Hepatocyte (in vitro differentiated cells): ENCODE measurements around the gene PDZD4. TPM values are rescaled to one million over a fixed set of nuclear protein-coding genes. Genes with fewer than 3 reads are reported as not detected.

Experiments
- DNase-seq: peaks from one replicate; pipeline ENCODE4 v3.0.0-alpha.2; 2016; ENCODE audit warnings: low spot score
- H2AFZ ChIP-seq: fragments of 200-600 bp; sonication (generic); 2 replicates; pipeline ENCODE4 v1.6.0; 2016; ENCODE audit warnings: antibody characterized with exemption, mild to moderate bottlenecking
- H3K27ac ChIP-seq: fragments of 200-600 bp; sonication (generic); 2 replicates; pipeline ENCODE4 v1.5.1; 2016; ENCODE audit warnings: mild to moderate bottlenecking
- H3K27me3 ChIP-seq: fragments of 200-600 bp; sonication (generic); 2 replicates; pipeline ENCODE4 v1.6.1; 2016
- H3K36me3 ChIP-seq: fragments of 200-600 bp; sonication (generic); replicated peaks from 2 replicates; pipeline ENCODE4 v1.5.1; 2016; ENCODE audit warnings: low read depth; ENCODE audit not compliant: insufficient read depth
- H3K4me1 ChIP-seq: fragments of 200-600 bp; sonication (generic); 2 replicates; pipeline ENCODE4 v1.5.1; 2016; ENCODE audit warnings: mild to moderate bottlenecking, moderate library complexity; ENCODE audit not compliant: insufficient read depth
- H3K4me2 ChIP-seq: fragments of 200-600 bp; sonication (generic); 2 replicates; pipeline ENCODE4 v1.6.0; 2016
- H3K4me3 ChIP-seq: fragments of 200-600 bp; sonication (generic); 2 replicates; pipeline ENCODE4 v1.5.1; 2016; ENCODE audit warnings: mild to moderate bottlenecking
- H3K79me2 ChIP-seq: fragments of 200-600 bp; sonication (generic); 2 replicates; pipeline ENCODE4 v1.6.0; 2017; ENCODE audit warnings: mild to moderate bottlenecking
- H3K9me2 ChIP-seq: fragments of 200-600 bp; sonication (generic); replicated peaks from 2 replicates; pipeline ENCODE4 v1.6.0; 2017; ENCODE audit warnings: mild to moderate bottlenecking; ENCODE audit not compliant: insufficient read depth
- H3K9me3 ChIP-seq: fragments of 200-600 bp; sonication (generic); 2 replicates; pipeline ENCODE4 v1.5.1; 2016; ENCODE audit warnings: low read depth, mild to moderate bottlenecking
- H4K20me1 ChIP-seq: fragments of 200-600 bp; sonication (generic); 2 replicates; pipeline ENCODE4 v1.6.0; 2016; ENCODE audit warnings: mild to moderate bottlenecking; ENCODE audit not compliant: insufficient read depth, poor library complexity, severe bottlenecking
- EZH2 ChIP-seq: fragments of 200-600 bp; sonication (generic); IDR thresholded peaks from 2 replicates; pipeline ENCODE4 v1.6.1; 2016; ENCODE audit warnings: antibody characterized with exemption, mild to moderate bottlenecking, borderline replicate concordance
- EZH2phosphoT487 ChIP-seq: fragments of 200-600 bp; sonication (generic); IDR thresholded peaks from one replicate; pipeline ENCODE4 v1.6.1; 2018; ENCODE audit warnings: antibody characterized with exemption, mild to moderate bottlenecking, low read depth, moderate library complexity; ENCODE audit not compliant: unreplicated experiment, severe bottlenecking
- WGBS: methylation state at CpG from one replicate; pipeline ENCODE4 v1.1.6; 2016; ENCODE audit warnings: low lambda C conversion rate; ENCODE audit errors: missing lambda C conversion rate; 5-methylcytosine and 5-hydroxymethylcytosine counted together
- polyA plus RNA-seq: library from polyadenylated mRNA; unstranded; fragments of >200 nt; fragmentation: Nextera tagmentation; extraction: Ambion mirVana; gene quantifications from 2 replicates; pipeline ENCODE4 v1.2.1, GENCODE V29; 2016
- total RNA-seq: library from RNA; depleted of rRNA; stranded (reverse); fragments of >200 nt; gene quantifications from 2 replicates; pipeline ENCODE4 v1.2.3, GENCODE V29; 2014
- TF ChIP-seq, protein P1 (sequence below): fragments of 200-600 bp; sonication (generic); IDR thresholded peaks from 2 replicates; pipeline ENCODE4 v1.5.1; 2016; ENCODE audit warnings: antibody characterized with exemption, mild to moderate bottlenecking; ENCODE audit not compliant: poor library complexity

Gene PDZD4
- total and polyA plus RNA-seq, 2 experiments from 2014 or later, result 0.59 to 2.8 TPM

DNA sequence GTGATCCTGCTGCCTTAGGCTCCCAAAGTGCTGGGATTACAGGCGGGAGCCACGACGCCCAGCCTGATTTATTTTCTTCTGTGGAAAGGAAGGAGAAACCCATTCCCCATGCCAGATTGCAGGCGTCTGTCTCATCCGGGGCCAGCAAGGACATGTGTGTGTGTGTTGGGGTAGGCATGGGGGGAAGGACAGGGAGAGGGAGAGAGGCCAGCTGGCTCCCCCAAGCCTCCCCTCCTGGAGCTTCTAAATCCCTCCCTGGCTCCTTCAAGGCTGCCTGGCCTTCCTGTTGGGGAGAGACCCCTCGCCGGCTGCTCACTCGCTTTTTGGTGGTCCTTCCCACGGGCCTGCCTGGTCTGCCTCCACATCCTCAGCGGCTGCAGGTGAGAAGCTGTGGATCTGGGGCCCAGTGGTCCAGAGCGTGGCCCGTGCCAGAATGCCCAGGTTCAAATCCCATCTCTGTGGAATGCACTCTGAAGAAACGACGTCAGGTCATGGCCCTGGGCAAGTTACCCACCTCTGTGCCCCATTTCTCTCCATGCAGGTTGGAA is 67.6 kb downstream of the PDZD4 start:
- Histone ChIP-seq H3K79me2 (no peaks in the 10 kb centered on the region), H3K4me1 (peaks cover 5% of the 10 kb centered on the region), H4K20me1 (no peaks in the 10 kb centered on the region), H3K27me3 (no peaks in the 10 kb centered on the region), H3K9me2 (no peaks in the 10 kb centered on the region), H3K4me2 (no peak overlapping the region), H3K27ac (no peak overlapping the region), H3K36me3 (no peaks in the 10 kb centered on the region), H3K9me3 (no peaks in the 10 kb centered on the region), H2AFZ (no peak overlapping the region), H3K4me3 (no peak overlapping the region)
- no peak for DNase-seq
- TF ChIP-seq, protein P1, sequence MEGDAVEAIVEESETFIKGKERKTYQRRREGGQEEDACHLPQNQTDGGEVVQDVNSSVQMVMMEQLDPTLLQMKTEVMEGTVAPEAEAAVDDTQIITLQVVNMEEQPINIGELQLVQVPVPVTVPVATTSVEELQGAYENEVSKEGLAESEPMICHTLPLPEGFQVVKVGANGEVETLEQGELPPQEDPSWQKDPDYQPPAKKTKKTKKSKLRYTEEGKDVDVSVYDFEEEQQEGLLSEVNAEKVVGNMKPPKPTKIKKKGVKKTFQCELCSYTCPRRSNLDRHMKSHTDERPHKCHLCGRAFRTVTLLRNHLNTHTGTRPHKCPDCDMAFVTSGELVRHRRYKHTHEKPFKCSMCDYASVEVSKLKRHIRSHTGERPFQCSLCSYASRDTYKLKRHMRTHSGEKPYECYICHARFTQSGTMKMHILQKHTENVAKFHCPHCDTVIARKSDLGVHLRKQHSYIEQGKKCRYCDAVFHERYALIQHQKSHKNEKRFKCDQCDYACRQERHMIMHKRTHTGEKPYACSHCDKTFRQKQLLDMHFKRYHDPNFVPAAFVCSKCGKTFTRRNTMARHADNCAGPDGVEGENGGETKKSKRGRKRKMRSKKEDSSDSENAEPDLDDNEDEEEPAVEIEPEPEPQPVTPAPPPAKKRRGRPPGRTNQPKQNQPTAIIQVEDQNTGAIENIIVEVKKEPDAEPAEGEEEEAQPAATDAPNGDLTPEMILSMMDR, result no peak
- TF ChIP-seq EZH2 (no peak), EZH2phosphoT487 (no peak)
- WGBS, result 84% methylated on average over 12 of the region's 14 CpGs

DNA sequence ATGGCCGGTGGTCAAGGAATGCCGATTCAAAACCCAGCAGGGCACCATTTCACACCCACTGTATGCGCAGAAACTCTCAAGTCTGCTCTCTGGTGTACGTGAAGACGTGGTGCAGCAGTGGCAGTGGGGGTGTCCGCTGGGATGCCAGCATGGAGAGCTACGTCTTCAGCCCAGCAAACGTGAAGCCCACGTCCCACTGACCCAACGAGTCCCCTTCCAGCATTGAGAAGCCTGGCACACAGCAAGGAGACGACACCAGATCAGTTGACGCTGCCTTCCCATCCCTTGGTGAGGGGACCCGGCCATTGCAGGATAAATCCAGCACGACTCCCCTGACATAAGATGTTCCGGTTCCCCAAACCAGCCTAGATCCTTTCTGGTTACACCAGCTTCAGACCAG is 68.5 kb downstream of the PDZD4 start:
- Histone ChIP-seq H3K4me3 (no peak overlapping the region), H4K20me1 (no peaks in the 10 kb centered on the region), H3K9me2 (no peaks in the 10 kb centered on the region), H3K4me1 (peaks cover 5% of the 10 kb centered on the region), H3K27me3 (no peaks in the 10 kb centered on the region), H3K27ac (no peak overlapping the region), H3K79me2 (no peaks in the 10 kb centered on the region), H3K4me2 (no peak overlapping the region), H3K9me3 (no peaks in the 10 kb centered on the region), H2AFZ (no peak overlapping the region), H3K36me3 (no peaks in the 10 kb centered on the region)
- 74% methylated on average over 15 of the region's 15 CpGs for WGBS
- no peak for TF ChIP-seq EZH2phosphoT487
- no peak for TF ChIP-seq EZH2
- TF ChIP-seq, protein P1, result no peak
- DNase-seq, result no peak

DNA sequence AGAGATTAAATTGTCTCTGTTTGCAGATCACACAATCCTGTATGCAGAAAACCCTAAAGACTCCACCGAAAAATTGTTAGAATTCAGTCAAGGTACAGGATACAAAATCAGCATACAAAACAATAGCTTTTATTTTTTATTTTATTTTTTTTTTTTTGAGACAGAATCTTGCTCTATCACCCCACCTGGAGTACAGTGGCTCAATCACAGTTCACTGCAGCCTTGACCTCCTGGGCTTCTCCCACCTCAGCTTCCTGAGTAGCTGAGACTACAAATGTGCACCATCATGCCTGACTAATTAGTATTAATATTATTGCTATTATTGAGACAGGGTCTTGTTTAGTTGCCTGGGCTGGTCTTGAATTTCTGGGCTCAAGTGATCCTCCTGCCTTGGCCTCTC is 75.2 kb downstream of the PDZD4 start:
- no peaks in the 10 kb centered on the region for H3K9me2 ChIP-seq
- 86% methylated on average over 1 of the region's 1 CpG for WGBS
- no peaks in the 10 kb centered on the region for H4K20me1 ChIP-seq
- H3K27me3 ChIP-seq, result no peaks in the 10 kb centered on the region
- no peaks in the 10 kb centered on the region for H3K36me3 ChIP-seq
- TF ChIP-seq EZH2, result no peak
- TF ChIP-seq, protein P1, result no peak
- no peak for TF ChIP-seq EZH2phosphoT487
- no peak overlapping the region for H2AFZ ChIP-seq
- no peaks in the 10 kb centered on the region for H3K79me2 ChIP-seq
- no peak for DNase-seq
- no peak overlapping the region for H3K4me2 ChIP-seq
- H3K27ac ChIP-seq, result no peak overlapping the region
- no peak overlapping the region for H3K4me3 ChIP-seq
- peaks cover 4% of the 10 kb centered on the region for H3K9me3 ChIP-seq
- H3K4me1 ChIP-seq, result no peaks in the 10 kb centered on the region

Other genes starting within 250 kb of the PDZD4 start
- 21.6 and 28.3 TPM in 2 replicates for gene CCNQ, start 231.4 kb downstream of the PDZD4 start, total RNA-seq
- gene CCNQ, start 231.4 kb downstream of the PDZD4 start, polyA plus RNA-seq, result 26.7 and 31.3 TPM in 2 replicates
- 86.2 and 87.3 TPM in 2 replicates for gene DUSP9, start 183.3 kb downstream of the PDZD4 start, total RNA-seq
- 48.2 and 75.5 TPM in 2 replicates for gene DUSP9, start 183.3 kb downstream of the PDZD4 start, polyA plus RNA-seq
- gene PNCK, start 156.7 kb downstream of the PDZD4 start, total RNA-seq, result 2.2 and 2.8 TPM in 2 replicates
- 0.28 and 1.9 TPM in 2 replicates for gene PNCK, start 156.7 kb downstream of the PDZD4 start, polyA plus RNA-seq
- gene SLC6A8, start 142.6 kb downstream of the PDZD4 start, total RNA-seq, result 19.5 and 28.4 TPM in 2 replicates
- gene SLC6A8, start 142.6 kb downstream of the PDZD4 start, polyA plus RNA-seq, result 32.5 and 36.7 TPM in 2 replicates
- gene BCAP31, start 106.2 kb downstream of the PDZD4 start, total RNA-seq, result 146 and 227 TPM in 2 replicates
- gene BCAP31, start 106.2 kb downstream of the PDZD4 start, polyA plus RNA-seq, result 343 and 351 TPM in 2 replicates
- 8.3 and 10.5 TPM in 2 replicates for gene ABCD1, start 105.7 kb downstream of the PDZD4 start, total RNA-seq
- gene ABCD1, start 105.7 kb downstream of the PDZD4 start, polyA plus RNA-seq, result 14.2 and 14.8 TPM in 2 replicates
- gene PLXNB3, start 66.3 kb downstream of the PDZD4 start, total RNA-seq, result 0.27 and 1.4 TPM in 2 replicates
- 0.87 and 5.7 TPM in 2 replicates for gene PLXNB3, start 66.3 kb downstream of the PDZD4 start, polyA plus RNA-seq
- 0.08 and 0.20 TPM in 2 replicates for gene SRPK3, start 49.5 kb downstream of the PDZD4 start, total RNA-seq
- gene SRPK3, start 49.5 kb downstream of the PDZD4 start, polyA plus RNA-seq, result 0.32 and 0.89 TPM in 2 replicates
- gene IDH3G, start 36.2 kb downstream of the PDZD4 start, total RNA-seq, result 35.4 and 35.8 TPM in 2 replicates
- 60.0 and 74.3 TPM in 2 replicates for gene IDH3G, start 36.2 kb downstream of the PDZD4 start, polyA plus RNA-seq
- gene SSR4, start 35.9 kb downstream of the PDZD4 start, total RNA-seq, result 316 and 385 TPM in 2 replicates
- 665 and 693 TPM in 2 replicates for gene SSR4, start 35.9 kb downstream of the PDZD4 start, polyA plus RNA-seq
- gene L1CAM, start 55.6 kb upstream of the PDZD4 start, total RNA-seq, result 0.12 and 0.33 TPM in 2 replicates
- 0.40 and 0.69 TPM in 2 replicates for gene L1CAM, start 55.6 kb upstream of the PDZD4 start, polyA plus RNA-seq
- gene AVPR2, start 74.1 kb upstream of the PDZD4 start, total RNA-seq, result 1.2 TPM in 1 of 2 replicates, not detected in the other
- gene AVPR2, start 74.1 kb upstream of the PDZD4 start, polyA plus RNA-seq, result not detected in 2 replicates
- 3.3 and 6.4 TPM in 2 replicates for gene ARHGAP4, start 95.7 kb upstream of the PDZD4 start, total RNA-seq
- 6.2 and 10.3 TPM in 2 replicates for gene ARHGAP4, start 95.7 kb upstream of the PDZD4 start, polyA plus RNA-seq
- gene NAA10, start 104.5 kb upstream of the PDZD4 start, total RNA-seq, result 74.0 and 83.5 TPM in 2 replicates
- 118 and 134 TPM in 2 replicates for gene NAA10, start 104.5 kb upstream of the PDZD4 start, polyA plus RNA-seq
- gene RENBP, start 114.1 kb upstream of the PDZD4 start, total RNA-seq, result 22.2 and 22.8 TPM in 2 replicates
- 5.8 and 13.2 TPM in 2 replicates for gene RENBP, start 114.1 kb upstream of the PDZD4 start, polyA plus RNA-seq
- gene HCFC1, start 141.3 kb upstream of the PDZD4 start, total RNA-seq, result 11.6 and 25.0 TPM in 2 replicates
- 16.7 and 18.9 TPM in 2 replicates for gene HCFC1, start 141.3 kb upstream of the PDZD4 start, polyA plus RNA-seq
- gene TMEM187, start 142.2 kb upstream of the PDZD4 start, total RNA-seq, result 7.4 and 8.7 TPM in 2 replicates
- gene TMEM187, start 142.2 kb upstream of the PDZD4 start, polyA plus RNA-seq, result 8.0 and 12.1 TPM in 2 replicates
- gene IRAK1, start 189.4 kb upstream of the PDZD4 start, total RNA-seq, result 44.1 TPM in 2 replicates
- gene IRAK1, start 189.4 kb upstream of the PDZD4 start, polyA plus RNA-seq, result 99.4 and 112 TPM in 2 replicates